Loucy (cell line): ENCODE data around the gene TMEM201.

Experiments
- H2AFZ ChIP-seq: fragments of 200-600 bp; sonication (generic); 2 replicates; pipeline ENCODE4 v1.6.0; 2016; ENCODE audit warnings: antibody characterized with exemption, mild to moderate bottlenecking, low read length, moderate library complexity
- H3F3A ChIP-seq: fragments of 200-600 bp; 2 replicates; pipeline ENCODE4 v1.6.0; 2016; ENCODE audit warnings: antibody characterized with exemption, low read depth, mild to moderate bottlenecking
- H3K27me3 ChIP-seq: fragments of 200-600 bp; sonication (generic); 2 replicates; pipeline ENCODE4 v1.6.1; 2014; ENCODE audit warnings: low read length, mild to moderate bottlenecking; ENCODE audit not compliant: insufficient read depth, poor library complexity, severe bottlenecking
- H3K36me3 ChIP-seq: fragments of 200-600 bp; sonication (generic); 2 replicates; pipeline ENCODE4 v1.6.1; 2016; ENCODE audit warnings: low read length; ENCODE audit not compliant: insufficient read depth
- H3K4me1 ChIP-seq: fragments of 200-600 bp; sonication (generic); 2 replicates; pipeline ENCODE4 v1.5.1; 2014; ENCODE audit warnings: low read length, mild to moderate bottlenecking; ENCODE audit not compliant: insufficient read depth, poor library complexity, severe bottlenecking
- H3K4me2 ChIP-seq: fragments of 200-600 bp; sonication (generic); 2 replicates; pipeline ENCODE4 v1.6.0; 2014; ENCODE audit warnings: antibody characterized with exemption, low read length, low read depth, mild to moderate bottlenecking; ENCODE audit not compliant: poor library complexity, severe bottlenecking
- H3K4me3 ChIP-seq: fragments of 200-600 bp; sonication (generic); 2 replicates; pipeline ENCODE4 v1.5.1; 2014; ENCODE audit warnings: low read length, mild to moderate bottlenecking, mixed read lengths; ENCODE audit not compliant: poor library complexity, severe bottlenecking
- H3K79me2 ChIP-seq: fragments of 200-600 bp; sonication (generic); 2 replicates; pipeline ENCODE4 v1.6.1; 2014; ENCODE audit warnings: low read length; ENCODE audit not compliant: insufficient read depth
- H3K9ac ChIP-seq: fragments of 200-600 bp; sonication (generic); 2 replicates; pipeline ENCODE4 v1.6.0; 2014; ENCODE audit warnings: mild to moderate bottlenecking, low read depth, low read length, moderate library complexity; ENCODE audit not compliant: poor library complexity, severe bottlenecking
- H3K9me2 ChIP-seq: fragments of 200-600 bp; sonication (generic); replicated peaks from 2 replicates; pipeline ENCODE4 v1.6.1; 2016; ENCODE audit warnings: low read depth, low read length, mixed read lengths
- H3K9me3 ChIP-seq: fragments of 200-600 bp; sonication (generic); 2 replicates; pipeline ENCODE4 v1.6.1; 2014; ENCODE audit warnings: mild to moderate bottlenecking, antibody characterized with exemption, low read length, low read depth; ENCODE audit not compliant: insufficient read depth
- H4K20me1 ChIP-seq: fragments of 200-600 bp; sonication (generic); 2 replicates; pipeline ENCODE4 v1.6.0; 2014; ENCODE audit warnings: antibody characterized with exemption, low read length, mild to moderate bottlenecking; ENCODE audit not compliant: insufficient read depth, poor library complexity, severe bottlenecking
- EZH2phosphoT487 ChIP-seq: fragments of 200-600 bp; IDR thresholded peaks from 2 replicates; pipeline ENCODE4 v1.6.1; 2018; ENCODE audit warnings: antibody characterized with exemption, mild to moderate bottlenecking, moderate library complexity, borderline replicate concordance
- TF ChIP-seq, protein P1 (sequence below): fragments of 200-600 bp; sonication (generic); conservative IDR thresholded peaks from 2 replicates; pipeline ENCODE4 v1.5.1; 2014; ENCODE audit warnings: mild to moderate bottlenecking, antibody characterized with exemption, low read length

The TMEM201 gene, protein sequence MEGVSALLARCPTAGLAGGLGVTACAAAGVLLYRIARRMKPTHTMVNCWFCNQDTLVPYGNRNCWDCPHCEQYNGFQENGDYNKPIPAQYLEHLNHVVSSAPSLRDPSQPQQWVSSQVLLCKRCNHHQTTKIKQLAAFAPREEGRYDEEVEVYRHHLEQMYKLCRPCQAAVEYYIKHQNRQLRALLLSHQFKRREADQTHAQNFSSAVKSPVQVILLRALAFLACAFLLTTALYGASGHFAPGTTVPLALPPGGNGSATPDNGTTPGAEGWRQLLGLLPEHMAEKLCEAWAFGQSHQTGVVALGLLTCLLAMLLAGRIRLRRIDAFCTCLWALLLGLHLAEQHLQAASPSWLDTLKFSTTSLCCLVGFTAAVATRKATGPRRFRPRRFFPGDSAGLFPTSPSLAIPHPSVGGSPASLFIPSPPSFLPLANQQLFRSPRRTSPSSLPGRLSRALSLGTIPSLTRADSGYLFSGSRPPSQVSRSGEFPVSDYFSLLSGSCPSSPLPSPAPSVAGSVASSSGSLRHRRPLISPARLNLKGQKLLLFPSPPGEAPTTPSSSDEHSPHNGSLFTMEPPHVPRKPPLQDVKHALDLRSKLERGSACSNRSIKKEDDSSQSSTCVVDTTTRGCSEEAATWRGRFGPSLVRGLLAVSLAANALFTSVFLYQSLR

GRCh38 chr1:9588551-9589143, at the start of gene TMEM201:
TSS of gene TMEM201 (plus strand) at chr1:9588911. CDS start at chr1:9588931, 20 bp downstream.
- peak within 1 kb of the TSS; percentile 96 for H3K4me3 ChIP-seq
- peaks cover 40% of the 10 kb centered on the region for H3K4me1 ChIP-seq
- H3K9me2 ChIP-seq, result no peaks in the 10 kb centered on the region
- H3K9ac ChIP-seq, result peak within 1 kb of the TSS; percentile 86
- H3F3A ChIP-seq, result no peaks in the 10 kb centered on the region
- H3K27me3 ChIP-seq, result no peaks in the 10 kb centered on the region
- peak within 1 kb of the TSS; percentile 84 for H2AFZ ChIP-seq
- H4K20me1 ChIP-seq, result peaks cover 36% of the 10 kb centered on the region
- peaks cover 46% of the 10 kb centered on the region for H3K79me2 ChIP-seq
- TF ChIP-seq, protein P1, sequence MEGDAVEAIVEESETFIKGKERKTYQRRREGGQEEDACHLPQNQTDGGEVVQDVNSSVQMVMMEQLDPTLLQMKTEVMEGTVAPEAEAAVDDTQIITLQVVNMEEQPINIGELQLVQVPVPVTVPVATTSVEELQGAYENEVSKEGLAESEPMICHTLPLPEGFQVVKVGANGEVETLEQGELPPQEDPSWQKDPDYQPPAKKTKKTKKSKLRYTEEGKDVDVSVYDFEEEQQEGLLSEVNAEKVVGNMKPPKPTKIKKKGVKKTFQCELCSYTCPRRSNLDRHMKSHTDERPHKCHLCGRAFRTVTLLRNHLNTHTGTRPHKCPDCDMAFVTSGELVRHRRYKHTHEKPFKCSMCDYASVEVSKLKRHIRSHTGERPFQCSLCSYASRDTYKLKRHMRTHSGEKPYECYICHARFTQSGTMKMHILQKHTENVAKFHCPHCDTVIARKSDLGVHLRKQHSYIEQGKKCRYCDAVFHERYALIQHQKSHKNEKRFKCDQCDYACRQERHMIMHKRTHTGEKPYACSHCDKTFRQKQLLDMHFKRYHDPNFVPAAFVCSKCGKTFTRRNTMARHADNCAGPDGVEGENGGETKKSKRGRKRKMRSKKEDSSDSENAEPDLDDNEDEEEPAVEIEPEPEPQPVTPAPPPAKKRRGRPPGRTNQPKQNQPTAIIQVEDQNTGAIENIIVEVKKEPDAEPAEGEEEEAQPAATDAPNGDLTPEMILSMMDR, result peak; percentile 67
- no peak for TF ChIP-seq EZH2phosphoT487
- no peaks in the 10 kb centered on the region; the same call in 1 of the 2 replicates for H3K36me3 ChIP-seq
- H3K4me2 ChIP-seq, result peak within 1 kb of the TSS; percentile 90
- H3K9me3 ChIP-seq, result no peaks in the 10 kb centered on the region

GRCh38 chr1:9539165-9539828, 49.4 kb upstream of the TMEM201 start, which contains the start of gene SLC25A33:
TSS of gene SLC25A33 (plus strand) at chr1:9539465. CDS start at chr1:9539692, 227 bp downstream.
- TF ChIP-seq, protein P1, result no peak
- TF ChIP-seq EZH2phosphoT487, result no peak
- Histone ChIP-seq H3K4me2 (peak within 1 kb of the TSS; percentile 98), H4K20me1 (peaks cover 33% of the 10 kb centered on the region), H3F3A (no peaks in the 10 kb centered on the region), H3K36me3 (no peaks in the 10 kb centered on the region), H3K4me1 (peaks cover 46% of the 10 kb centered on the region), H3K4me3 (peak within 1 kb of the TSS; percentile 91), H3K79me2 (peaks cover 45% of the 10 kb centered on the region), H3K9me3 (no peaks in the 10 kb centered on the region), H2AFZ (peak within 1 kb of the TSS; percentile 46), H3K9ac (peak within 1 kb of the TSS; percentile 74), H3K9me2 (no peaks in the 10 kb centered on the region), H3K27me3 (no peaks in the 10 kb centered on the region)

- Histone ChIP-seq H3K36me3 (no peaks in the 10 kb centered on the region), H3K9ac (peak overlapping the region; percentile 74), H4K20me1 (peaks cover 40% of the 10 kb centered on the region), H2AFZ (peak overlapping the region; percentile 46; the same call in 1 of the 2 replicates), H3K79me2 (peaks cover 52% of the 10 kb centered on the region), H3K4me1 (peaks cover 53% of the 10 kb centered on the region), H3K4me3 (peak overlapping the region; percentile 91), H3K9me3 (no peaks in the 10 kb centered on the region), H3K9me2 (no peaks in the 10 kb centered on the region), H3F3A (no peaks in the 10 kb centered on the region), H3K4me2 (peak overlapping the region; percentile 98), H3K27me3 (no peaks in the 10 kb centered on the region)
- no peak for TF ChIP-seq EZH2phosphoT487
- TF ChIP-seq, protein P1, result no peak
Measured at GRCh38 chr1:9539829-9540550, 48.7 kb upstream of the TMEM201 start.
